ENCODE results near the gene ATXN7L3.

The ATXN7L3 gene

DNA sequence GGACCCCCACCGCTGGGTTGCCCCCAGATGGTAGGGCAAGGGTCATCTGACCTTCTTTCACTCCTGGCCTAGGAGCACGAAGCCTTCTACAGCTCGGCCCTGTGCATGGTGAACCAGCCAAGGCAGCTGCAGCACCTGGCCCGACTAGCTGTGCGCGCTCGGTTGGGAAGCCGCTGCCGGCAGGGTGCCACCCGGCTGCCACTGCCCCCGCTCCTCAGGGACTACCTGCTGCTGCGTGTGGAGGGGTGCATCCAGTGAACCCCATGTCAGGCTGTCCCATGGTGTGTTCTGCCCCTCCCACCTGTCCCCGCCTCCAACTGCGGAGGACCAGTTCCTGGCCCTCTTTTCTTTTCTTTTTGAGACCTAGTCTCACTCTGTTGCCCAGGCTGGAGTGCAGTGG is 21.6 kb downstream of the ATXN7L3 start:
- no peak for DNase-seq (ENCODE audit: insufficient read length, low spot score)
- TF ChIP-seq, protein P1, sequence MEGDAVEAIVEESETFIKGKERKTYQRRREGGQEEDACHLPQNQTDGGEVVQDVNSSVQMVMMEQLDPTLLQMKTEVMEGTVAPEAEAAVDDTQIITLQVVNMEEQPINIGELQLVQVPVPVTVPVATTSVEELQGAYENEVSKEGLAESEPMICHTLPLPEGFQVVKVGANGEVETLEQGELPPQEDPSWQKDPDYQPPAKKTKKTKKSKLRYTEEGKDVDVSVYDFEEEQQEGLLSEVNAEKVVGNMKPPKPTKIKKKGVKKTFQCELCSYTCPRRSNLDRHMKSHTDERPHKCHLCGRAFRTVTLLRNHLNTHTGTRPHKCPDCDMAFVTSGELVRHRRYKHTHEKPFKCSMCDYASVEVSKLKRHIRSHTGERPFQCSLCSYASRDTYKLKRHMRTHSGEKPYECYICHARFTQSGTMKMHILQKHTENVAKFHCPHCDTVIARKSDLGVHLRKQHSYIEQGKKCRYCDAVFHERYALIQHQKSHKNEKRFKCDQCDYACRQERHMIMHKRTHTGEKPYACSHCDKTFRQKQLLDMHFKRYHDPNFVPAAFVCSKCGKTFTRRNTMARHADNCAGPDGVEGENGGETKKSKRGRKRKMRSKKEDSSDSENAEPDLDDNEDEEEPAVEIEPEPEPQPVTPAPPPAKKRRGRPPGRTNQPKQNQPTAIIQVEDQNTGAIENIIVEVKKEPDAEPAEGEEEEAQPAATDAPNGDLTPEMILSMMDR (IDR thresholded peaks at IDR 0.05; ENCODE audit: insufficient read depth, missing control alignments): no peak
- FAIRE-seq: no peak

DNA sequence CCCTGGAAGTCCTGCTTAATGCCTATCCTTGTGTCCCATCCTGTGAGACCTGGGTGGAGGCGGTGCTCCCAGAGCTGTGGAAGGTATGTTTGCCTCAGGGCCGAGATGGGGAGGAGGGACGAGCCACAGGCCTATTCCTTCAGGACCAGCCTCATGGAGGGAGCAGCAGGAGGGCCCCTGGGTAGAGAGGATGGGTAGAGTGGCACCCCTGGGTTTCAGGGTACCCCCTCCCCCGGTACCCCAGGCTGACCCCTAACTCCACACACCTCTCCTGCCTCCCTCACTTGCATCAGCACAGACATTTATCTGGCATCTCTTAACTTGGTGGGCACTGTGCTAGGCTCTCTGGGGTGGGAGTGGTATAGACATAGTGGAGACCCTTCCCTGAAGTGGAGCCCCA is 22.0 kb downstream of the ATXN7L3 start:
- FAIRE-seq (no peak), DNase-seq (ENCODE audit: insufficient read length, low spot score) (no peak)
- TF ChIP-seq, protein P1 (IDR thresholded peaks at IDR 0.05; ENCODE audit: insufficient read depth, missing control alignments): no peak

DNA sequence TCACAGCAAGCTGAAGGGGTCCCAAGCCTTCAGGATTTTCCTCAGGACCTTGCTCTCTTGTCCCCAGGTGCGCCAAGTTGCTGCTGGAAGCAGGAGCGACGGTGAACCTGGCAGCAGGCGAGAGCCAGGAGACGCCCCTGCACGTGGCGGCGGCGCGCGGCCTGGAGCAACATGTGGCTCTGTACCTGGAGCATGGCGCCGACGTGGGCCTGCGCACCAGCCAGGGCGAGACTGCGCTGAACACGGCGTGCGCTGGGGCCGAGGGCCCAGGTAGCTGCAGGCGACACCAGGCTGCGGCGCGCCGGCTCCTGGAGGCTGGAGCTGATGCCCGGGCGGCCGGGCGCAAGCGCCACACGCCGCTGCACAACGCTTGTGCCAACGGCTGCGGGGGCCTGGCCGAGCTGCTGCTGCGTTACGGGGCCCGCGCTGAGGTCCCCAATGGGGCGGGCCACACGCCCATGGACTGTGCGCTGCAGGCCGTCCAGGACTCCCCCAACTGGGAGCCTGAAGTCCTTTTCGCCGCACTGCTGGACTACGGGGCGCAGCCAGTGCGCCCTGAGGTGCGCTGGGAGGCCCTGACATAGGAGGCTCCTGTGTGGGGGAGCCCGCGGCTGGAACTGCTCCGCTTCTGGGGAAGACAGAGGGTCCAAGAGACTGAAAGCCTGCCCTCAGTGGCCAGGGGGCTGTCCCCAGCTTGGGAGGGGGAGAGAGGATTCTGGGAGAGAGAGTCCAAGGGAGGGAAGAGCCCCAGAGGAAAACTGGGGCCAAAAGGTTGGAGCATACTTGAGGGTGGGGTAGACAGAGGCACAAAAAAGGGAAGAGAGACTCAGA is 22.8 kb downstream of the ATXN7L3 start:
- FAIRE-seq (no peak), DNase-seq (ENCODE audit: insufficient read length, low spot score) (no peak)
- TF ChIP-seq, protein P1 (IDR thresholded peaks at IDR 0.05; ENCODE audit: insufficient read depth, missing control alignments): no peak

DNA sequence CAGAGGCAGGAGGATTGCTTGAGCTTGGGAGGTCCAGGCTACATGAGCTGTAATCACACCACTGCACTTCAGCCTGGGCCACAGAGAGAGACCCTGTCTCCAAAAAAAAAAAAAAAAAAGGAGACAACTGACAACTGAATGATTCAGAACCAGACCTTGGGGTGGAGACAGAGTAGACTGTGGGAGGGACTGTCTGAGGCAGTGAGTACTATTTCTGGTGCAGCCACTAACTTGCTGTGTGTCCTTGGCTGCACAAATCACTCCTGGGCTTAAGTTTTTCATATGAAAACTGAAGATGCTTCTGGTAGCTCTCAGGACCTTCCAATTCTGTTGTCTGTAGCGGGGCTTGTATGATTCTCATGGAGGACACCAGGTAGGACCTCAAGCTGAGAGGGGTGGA is 23.4 kb downstream of the ATXN7L3 start:
- FAIRE-seq (no peak), DNase-seq (ENCODE audit: insufficient read length, low spot score) (no peak)
- TF ChIP-seq, protein P1 (IDR thresholded peaks at IDR 0.05; ENCODE audit: insufficient read depth, missing control alignments): no peak

DNA sequence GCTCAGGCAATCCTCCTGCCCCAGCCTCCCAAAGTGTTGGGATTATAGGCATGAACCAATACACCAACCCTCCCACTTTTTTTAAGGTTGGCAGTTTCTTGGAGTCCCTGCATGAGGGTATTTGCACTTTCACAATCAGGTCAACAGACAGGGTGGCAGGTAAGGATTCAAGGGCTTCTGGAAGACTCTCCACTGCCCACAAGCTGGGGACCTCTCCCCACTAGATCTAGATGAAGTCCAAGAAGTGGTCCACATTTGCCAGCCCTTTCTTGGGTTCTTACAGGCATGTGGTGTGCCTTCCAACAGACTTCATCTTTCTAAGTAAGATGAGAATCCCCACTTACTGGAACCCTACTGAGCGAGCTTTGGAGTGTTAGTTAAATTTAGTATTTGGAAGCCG is 25.3 kb downstream of the ATXN7L3 start:
- DNase-seq (ENCODE audit: insufficient read length, low spot score): no peak
- no peak for FAIRE-seq
- TF ChIP-seq, protein P1 (IDR thresholded peaks at IDR 0.05; ENCODE audit: insufficient read depth, missing control alignments): no peak

DNA sequence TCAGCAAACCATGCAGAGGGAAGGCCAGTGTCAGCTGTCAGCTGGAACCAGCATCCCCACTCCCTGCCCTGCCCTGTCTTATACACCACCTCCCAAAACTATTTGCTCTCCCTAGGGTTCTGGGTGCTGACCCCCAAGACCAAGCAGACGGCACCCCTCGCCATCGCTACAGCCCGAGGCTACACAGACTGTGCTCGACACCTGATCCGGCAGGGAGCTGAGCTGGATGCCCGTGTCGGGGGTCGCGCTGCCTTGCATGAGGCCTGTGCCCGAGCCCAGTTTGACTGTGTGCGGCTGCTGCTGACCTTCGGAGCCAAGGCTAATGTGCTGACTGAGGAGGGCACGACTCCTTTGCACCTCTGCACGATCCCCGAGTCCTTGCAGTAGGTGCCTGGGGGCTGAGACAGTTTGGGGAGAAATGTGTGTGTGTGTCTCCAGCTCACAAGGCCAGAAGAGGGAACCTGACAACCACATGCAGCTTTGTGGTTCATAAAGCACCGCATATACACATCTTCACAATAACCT is 27.7 kb downstream of the ATXN7L3 start:
- no peak for FAIRE-seq
- DNase-seq (ENCODE audit: insufficient read length, low spot score): no peak
- TF ChIP-seq, protein P1 (IDR thresholded peaks at IDR 0.05; ENCODE audit: insufficient read depth, missing control alignments): no peak
